ENCODE data around the gene HCRTR1. TPM values are rescaled to one million over a fixed set of nuclear protein-coding genes. Genes with fewer than 3 reads are reported as not detected.

Gene HCRTR1
- total and polyA plus RNA-seq, 3 donors from 2014 or later: 0.19 to 0.31 TPM; not detected in 1

- no peak for DNase-seq
- WGBS, 2 donors: 82 to 85% methylated on average over 4 of the region's 4 CpGs
- no peak overlapping the region for H3K4me3 ChIP-seq
- TF ChIP-seq POLR2A (IDR thresholded peaks at IDR 0.05) (no peak), CTCF (IDR thresholded peaks at IDR 0.05) (no peak)
- intact Hi-C loops (cut with DNase I; ENCODE audit: low total_unique reads): no loop called here
- H3K36me3 ChIP-seq (ENCODE audit: low read depth, missing control alignments): no peaks in the 10 kb centered on the region
- H3K27me3 ChIP-seq: no peaks in the 10 kb centered on the region
- no peaks in the 10 kb centered on the region for H3K9me3 ChIP-seq
- peak overlapping the region in 1 of 2 donors; percentile 60 for H3K27ac ChIP-seq
- H3K4me1 ChIP-seq: peaks cover 27% of the 10 kb centered on the region
Observed at GRCh38 chr1:31625561-31626222, 8.2 kb downstream of the HCRTR1 start.

GRCh38 chr1:31626223-31627207, 9.0 kb downstream of the HCRTR1 start:
- H3K36me3 ChIP-seq (ENCODE audit: low read depth, missing control alignments): no peaks in the 10 kb centered on the region

GRCh38 chr1:31627301-31627929, 9.9 kb downstream of the HCRTR1 start:
- Histone ChIP-seq H3K4me1 (peaks cover 27% of the 10 kb centered on the region), H3K4me3 (no peak overlapping the region), H3K27ac (peak overlapping the region; percentile 60 to 80), H3K9me3 (no peaks in the 10 kb centered on the region), H3K36me3 (ENCODE audit: low read depth, missing control alignments) (no peaks in the 10 kb centered on the region), H3K27me3 (no peaks in the 10 kb centered on the region)
- DNase-seq: peak; percentile 81
- 32 to 42% methylated on average over 8 to 13 of the region's 13 CpGs for WGBS, 2 donors
- intact Hi-C loops (cut with DNase I; ENCODE audit: low total_unique reads): no loop called here
- TF ChIP-seq POLR2A (IDR thresholded peaks at IDR 0.05) (no peak), CTCF (IDR thresholded peaks at IDR 0.05) (no peak)

More at GRCh38 chr1:31626223-31627207, 9.0 kb downstream of the HCRTR1 start:
- Histone ChIP-seq H3K4me1 (peaks cover 27% of the 10 kb centered on the region), H3K27me3 (no peaks in the 10 kb centered on the region), H3K27ac (peak overlapping the region; percentile 60 to 80), H3K4me3 (no peak overlapping the region), H3K9me3 (no peaks in the 10 kb centered on the region)
- intact Hi-C loops (cut with DNase I; ENCODE audit: low total_unique reads): no loop called here
- 30 to 54% methylated on average over 14 to 23 of the region's 23 CpGs for WGBS, 2 donors
- TF ChIP-seq POLR2A (IDR thresholded peaks at IDR 0.05): no peak
- TF ChIP-seq CTCF (IDR thresholded peaks at IDR 0.05): no peak
- DNase-seq: peak; percentile 81

GRCh38 chr1:31627930-31628559, 10.6 kb downstream of the HCRTR1 start:
- peak; percentile 33 for DNase-seq
- H3K4me3 ChIP-seq: no peak overlapping the region
- peaks cover 27% of the 10 kb centered on the region for H3K4me1 ChIP-seq
- H3K9me3 ChIP-seq: no peaks in the 10 kb centered on the region
- peak overlapping the region; percentile 60 to 80 for H3K27ac ChIP-seq
- WGBS, 2 donors: 42 to 52% methylated on average over 10 to 11 of the region's 11 CpGs
- no peak for TF ChIP-seq POLR2A (IDR thresholded peaks at IDR 0.05)
- TF ChIP-seq CTCF (IDR thresholded peaks at IDR 0.05): no peak
- no peaks in the 10 kb centered on the region for H3K27me3 ChIP-seq
- no peaks in the 10 kb centered on the region for H3K36me3 ChIP-seq (ENCODE audit: low read depth, missing control alignments)
- intact Hi-C loops (cut with DNase I; ENCODE audit: low total_unique reads): no loop called here
